OCI-M2 (cell line): ENCODE results near the gene MMRN2.

Experiments used
- DNase-seq: peaks from one replicate; lab custom pipeline; 2025; ENCODE audit not compliant: unreplicated experiment; lab: John Stamatoyannopoulos, UW

The MMRN2 gene

DNA sequence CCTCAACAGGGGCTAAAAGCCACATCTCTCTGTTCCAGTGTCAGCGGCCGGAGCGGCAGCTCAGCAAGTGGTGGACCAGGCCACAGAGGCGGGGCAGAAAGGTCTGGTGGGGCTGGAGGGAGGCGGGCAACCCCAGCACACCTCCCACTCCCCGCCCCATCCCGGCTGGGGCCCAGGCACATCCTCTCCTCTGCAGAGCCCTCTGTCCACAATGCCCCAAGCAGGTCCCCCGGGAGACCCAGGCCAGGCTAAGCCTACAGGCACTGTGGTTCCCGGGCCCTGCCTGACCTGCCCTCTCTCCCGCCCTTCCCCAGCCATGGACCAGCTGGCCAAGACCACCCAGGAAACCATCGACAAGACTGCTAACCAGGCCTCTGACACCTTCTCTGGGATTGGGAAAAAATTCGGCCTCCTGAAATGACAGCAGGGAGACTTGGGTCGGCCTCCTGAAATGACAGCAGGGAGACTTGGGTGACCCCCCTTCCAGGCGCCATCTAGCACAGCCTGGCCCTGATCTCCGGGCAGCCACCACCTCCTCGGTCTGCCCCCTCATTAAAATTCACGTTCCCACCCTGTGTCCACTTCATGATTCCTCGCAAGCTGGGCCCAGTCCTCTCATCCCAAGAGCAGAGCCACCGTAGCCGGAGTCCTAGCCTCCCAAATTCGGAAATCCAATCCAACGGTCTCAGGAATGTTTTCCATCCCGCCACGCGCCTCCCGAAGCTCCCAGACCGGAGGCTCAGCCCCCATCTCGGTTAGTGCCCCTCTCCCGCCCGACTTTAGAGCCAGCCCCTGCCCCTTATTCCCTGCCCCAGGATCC is 13.0 kb upstream of the MMRN2 start:
- DNase-seq: no peak

DNA sequence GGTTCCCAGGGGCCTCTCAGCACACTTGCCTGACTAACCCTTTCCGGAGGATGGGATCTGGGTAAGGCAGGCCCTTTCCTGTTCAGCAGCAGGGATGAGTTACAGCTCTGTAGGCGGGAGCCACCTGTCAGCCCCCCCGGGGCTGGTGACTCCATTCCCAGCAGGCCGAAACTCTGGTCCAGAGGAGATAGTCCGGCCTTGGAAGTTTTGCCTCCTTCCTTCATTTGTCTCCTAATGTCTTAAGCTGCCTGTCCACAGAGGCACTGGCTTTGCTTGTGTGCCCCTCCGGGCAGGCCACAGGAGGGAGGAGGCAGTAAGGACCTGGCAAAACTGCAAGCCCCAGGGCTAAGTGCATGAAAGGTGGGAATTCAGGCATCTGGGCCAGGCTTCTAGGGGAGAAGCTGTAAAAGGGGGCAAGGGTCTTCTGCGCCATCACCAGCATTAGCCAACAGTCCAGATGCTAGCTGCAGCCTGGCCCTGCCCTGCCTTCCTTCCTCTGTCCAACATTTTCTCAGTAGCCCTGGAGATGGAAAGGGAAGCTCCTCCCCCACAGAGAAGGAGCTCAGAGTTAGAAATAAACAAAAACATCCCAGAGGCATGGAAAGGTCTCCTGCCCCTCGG is 12.1 kb upstream of the MMRN2 start:
- DNase-seq: no peak

DNA sequence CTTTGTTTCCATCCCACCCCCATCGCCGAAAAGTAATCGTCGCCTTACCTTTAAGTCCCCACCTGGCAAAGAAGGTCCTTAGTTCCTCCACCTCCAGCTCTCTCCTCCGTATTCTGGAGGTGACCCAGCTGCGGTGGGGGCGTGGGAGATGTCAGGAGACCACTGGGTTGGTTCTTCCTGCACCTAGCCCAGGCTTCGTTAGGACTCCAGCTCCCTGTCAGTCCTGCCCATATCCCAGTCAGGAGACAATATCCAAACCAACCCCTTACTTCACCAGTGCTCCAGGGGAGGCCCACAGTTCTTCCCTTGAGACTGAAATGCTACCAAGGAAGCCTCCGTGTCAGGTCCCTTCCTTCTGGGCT is 11.6 kb upstream of the MMRN2 start:
- no peak for DNase-seq

DNA sequence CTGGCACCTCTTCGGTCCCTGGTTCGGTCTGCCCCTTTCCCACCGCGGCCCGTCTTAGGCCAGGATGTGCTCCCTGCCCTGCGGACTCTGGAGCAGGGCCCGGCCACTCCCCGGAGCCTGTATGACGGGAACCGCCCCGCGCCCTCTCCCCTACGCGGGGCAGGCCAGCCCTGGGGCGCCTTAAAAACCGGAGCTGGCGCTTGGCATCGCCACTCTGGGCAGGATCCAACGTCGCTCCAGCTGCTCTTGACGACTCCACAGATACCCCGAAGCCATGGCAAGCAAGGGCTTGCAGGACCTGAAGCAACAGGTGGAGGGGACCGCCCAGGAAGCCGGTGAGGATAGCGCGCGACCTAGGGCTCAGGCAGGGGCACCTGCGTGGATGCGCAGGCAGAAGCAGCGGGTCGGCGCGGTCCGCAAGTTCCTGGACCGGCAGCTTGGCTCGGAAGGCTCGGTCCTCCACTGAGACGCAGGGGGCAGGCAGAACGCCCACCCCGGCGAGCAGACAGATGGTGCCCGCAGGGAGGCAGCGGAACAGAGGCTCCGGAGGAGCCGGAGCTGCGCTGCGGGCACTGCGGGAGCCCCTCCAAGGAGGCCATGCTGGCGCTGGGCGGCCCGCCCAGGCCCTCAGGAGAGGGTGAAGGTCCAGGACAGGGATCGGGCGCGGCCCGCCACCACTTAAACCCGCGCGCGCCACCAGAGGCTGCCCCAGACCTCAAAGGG is 11.0 kb upstream of the MMRN2 start, which contains the start of gene ADIRF:
ADIRF (plus strand) TSS at position 212 of the 723 bp plus-strand sequence; CDS start at position 275, 63 bp downstream.
- no peak for DNase-seq

DNA sequence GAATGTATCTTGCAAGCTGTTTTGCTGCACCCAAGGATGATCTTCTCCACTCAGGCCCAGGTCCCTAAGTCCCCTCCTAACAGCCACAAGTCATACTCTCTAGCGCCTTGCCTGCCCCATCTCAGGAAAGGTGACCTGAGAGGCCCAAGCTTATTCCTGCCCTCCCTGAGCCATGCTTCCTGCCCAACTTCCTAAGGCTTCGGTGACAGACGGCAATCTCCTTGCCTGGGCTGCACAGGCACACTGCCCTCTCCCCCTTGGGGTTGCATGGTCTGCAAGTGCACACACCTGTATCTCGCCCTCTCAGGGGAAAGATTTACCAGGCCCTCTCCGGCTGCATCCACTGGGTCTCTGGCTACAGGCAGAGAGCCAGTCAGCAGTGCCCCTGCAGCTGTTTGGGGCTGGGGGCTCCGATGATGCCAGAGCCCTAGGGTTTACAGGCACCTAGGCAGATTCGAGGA is 10.1 kb upstream of the MMRN2 start:
- DNase-seq: no peak

DNA sequence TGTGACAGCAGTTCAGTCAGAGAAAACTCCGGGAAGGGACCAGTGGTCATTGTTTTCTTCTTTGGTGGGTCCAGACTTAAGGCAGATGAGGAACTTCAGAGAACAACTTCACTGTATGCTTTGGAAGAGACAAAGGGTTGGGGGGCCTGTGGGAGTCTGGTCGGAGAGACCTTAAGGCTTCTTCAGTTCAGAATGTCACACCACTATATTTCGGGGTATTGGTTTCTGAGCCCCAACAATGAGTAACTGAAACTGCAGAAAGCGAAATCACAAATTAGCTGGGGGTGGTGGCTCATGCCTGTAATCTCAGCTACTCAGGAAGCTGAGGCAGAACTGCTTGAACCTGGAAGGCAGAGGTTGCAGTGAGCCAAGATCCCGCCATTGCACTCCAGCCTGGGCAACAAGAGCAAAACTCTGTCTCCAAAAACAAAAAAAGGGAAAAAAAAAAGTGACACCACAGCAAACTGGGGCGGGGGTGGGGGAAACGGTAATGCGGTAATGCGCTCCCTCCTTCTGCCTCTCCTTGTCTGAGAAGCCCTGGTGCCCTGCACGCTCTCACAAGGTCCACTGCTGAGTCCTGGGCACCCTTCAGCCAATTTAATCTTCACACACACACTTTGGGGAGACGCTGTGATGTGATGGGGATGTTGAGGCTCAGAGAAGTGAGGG is 8.7 kb upstream of the MMRN2 start:
- DNase-seq: no peak

DNA sequence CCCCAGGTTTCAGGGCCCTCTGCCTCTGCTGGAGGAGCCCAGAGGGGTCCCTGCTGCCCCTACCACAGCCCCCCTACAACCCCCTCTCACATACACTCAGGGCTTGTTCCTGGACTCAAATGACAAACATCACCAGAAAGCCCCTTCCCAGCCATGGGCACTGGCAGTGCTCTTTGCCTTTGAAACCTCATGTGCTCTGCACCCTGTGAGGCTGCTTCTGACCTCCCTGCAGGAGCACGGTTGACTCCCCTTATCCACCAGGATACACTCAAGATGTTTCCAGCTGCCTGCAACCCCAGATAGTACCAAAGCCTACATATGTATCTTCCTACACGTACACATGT is 7.4 kb upstream of the MMRN2 start:
- DNase-seq: no peak

DNA sequence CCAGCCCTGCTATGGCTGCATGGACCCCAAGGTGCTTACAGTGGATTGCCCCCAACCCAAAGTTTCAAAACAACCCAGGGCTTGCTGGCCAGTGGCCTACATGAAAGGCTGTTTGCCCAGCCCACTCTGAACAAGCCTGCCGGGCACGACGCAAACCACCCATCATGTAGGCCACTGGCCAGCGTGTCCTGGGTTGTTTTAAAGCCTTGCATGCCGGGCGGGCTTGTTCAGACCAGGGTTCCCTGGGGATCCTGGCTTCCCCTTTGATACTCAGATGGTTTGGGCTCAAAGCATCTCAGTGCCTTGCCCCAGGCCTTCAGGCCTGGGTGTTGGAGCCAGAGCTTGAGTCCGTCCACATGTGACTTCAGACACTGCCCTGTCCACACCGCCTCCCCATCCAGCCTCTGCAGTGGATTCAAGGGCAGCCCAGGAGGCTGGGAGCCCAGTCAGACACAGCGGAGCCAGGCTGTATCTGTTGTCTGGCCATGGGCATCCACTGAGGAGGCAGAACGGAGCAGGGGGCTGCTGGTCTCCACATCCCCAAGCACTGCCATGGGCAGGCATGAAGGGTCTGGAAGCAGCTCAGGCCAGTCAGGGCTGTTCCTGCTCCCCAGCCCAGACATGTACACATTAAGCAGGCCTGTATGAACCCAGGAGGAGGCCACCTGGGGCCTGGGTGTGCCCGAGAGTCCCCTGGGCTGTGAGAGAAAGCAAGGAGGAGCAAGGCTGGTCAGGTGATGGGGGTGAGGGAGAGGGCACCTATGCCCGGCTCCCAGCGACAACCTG is 6.8 kb upstream of the MMRN2 start:
- DNase-seq: no peak

DNA sequence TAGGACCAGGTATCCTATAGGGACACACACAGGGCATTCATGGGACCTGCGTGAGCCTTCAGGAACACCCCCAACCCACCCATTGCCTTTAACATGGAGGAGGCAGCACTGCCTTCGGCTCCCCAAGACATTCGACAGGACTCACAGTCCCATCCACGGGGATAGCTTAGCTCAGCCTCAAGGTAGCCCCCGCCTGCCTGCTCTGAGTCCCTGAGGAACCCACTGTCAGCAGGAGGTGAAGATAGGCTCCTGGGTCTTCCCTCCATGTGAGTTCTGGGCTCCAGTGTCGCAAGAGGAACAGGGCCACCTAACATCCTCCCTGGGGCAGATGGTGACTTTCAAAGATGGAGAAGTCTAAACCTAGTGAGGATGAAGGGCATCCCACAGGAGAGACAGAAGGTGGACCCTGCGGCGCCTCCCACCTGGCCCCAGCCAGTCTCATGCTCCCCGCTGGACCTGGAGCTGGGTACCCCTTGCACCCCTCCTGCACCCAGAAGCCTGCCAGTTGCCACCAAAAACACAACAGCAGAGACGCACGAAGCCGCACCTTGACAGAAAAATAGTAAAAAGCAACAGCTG is 6.0 kb upstream of the MMRN2 start:
- no peak for DNase-seq

DNA sequence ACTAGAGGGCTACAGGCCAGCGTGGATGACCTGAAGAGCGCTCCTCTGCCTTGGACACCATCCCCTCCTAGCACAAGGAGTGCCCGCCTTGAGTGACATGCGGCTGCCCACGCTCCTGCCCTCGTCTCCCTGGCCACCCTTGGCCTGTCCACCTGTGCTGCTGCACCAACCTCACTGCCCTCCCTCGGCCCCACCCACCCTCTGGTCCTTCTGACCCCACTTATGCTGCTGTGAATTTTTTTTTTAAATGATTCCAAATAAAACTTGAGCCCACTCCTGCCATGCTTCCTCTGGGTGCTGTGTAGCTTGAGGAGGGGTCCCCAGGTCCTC is 5.5 kb upstream of the MMRN2 start:
- DNase-seq: no peak

DNA sequence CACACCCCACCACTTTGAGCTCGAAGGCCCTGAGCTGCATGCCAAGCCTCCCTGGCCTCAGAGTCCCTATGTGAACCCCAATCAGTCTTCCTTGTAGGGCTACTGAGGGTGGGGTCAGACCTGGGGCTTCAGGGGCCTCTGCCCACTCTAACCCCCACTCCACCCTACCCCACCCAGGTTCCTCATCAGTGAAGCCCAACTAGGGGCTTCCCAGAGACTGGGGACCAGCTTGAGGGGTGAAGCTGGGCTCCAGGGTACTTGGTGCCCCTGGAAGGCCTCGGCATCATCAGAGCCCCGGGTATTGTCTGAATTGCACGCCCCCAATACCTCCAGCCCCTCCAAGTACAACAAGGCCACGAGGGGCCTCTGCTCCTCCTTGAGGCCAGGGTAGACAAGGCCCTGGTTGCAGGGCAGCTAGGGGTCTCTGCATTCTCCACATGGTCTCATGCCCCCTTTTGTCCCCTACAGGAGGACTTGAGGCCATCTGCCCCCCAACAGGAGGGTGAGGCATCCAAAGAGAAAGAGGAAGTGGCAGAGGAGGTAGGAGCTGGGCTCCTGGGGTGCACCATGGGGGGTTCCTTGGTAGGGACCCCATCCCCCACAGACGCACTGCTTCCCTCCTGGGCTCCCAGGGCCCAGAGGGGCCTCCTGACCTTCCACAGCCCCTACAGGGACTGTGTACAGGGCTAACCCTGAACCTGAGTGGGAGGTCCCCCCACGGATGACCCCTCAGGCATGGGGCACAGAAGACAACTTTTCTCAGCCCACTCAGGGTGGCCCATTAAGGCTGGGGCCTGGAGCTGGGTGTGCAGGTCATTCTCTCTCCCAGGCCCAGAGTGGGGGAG is 4.9 kb upstream of the MMRN2 start:
- no peak for DNase-seq

DNA sequence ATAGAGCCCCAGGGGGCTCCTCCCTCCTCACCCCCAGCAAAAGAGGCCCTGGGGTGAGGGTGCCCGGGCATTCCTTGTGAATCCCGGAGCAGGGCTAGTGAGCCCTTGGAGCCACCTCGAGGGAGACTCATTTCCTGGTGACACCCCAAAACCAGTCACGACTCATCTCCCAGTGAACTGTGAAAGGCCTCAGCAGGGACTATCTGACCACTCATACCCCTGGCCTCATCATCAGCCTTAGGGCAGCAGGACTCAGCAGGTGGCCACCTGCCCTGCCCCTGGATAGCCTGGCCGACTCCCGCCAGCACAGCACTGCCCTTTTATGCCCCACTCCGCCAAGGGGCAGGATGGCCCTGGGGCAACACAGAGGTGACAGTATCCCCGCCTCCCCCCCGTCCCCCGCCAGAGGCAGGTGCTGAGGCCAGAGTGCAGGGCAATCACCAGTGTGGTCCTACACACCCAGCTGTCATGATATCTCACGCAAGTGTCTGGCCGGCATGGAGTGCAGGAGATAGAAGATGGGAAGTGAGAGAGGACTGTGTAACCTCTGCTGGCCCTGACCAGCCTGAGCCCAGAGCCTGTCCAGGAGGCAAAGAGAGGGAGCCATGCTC is 4.2 kb upstream of the MMRN2 start:
- DNase-seq: no peak

DNA sequence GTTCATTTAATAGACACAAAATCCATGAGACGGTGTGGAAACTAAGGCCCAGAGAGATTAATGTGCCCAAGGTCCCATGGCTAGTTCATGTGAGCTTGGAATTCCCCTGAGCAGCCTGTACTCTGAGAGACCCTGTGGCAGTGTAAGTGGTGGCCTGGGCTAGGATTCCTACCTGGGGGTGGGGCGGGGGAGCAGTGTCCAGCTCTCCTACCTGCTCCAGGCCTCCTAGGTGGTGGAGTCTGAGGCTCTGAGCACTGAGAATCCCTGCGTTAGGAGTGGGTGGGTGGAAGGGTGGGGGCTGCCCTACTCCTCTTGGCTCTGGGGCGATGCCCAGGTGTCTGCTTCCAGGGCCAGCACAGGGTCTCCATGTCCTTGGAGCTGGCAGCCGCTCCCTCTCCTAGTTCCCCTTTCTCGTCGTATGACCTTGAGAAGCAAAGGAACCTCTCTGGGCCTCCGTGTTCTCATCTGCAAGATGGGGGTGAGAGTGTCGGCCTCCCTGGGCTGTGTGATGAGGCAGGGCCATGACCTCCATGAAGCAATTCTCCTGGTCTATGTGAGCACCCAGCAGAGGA is 3.5 kb upstream of the MMRN2 start:
- no peak for DNase-seq

DNA sequence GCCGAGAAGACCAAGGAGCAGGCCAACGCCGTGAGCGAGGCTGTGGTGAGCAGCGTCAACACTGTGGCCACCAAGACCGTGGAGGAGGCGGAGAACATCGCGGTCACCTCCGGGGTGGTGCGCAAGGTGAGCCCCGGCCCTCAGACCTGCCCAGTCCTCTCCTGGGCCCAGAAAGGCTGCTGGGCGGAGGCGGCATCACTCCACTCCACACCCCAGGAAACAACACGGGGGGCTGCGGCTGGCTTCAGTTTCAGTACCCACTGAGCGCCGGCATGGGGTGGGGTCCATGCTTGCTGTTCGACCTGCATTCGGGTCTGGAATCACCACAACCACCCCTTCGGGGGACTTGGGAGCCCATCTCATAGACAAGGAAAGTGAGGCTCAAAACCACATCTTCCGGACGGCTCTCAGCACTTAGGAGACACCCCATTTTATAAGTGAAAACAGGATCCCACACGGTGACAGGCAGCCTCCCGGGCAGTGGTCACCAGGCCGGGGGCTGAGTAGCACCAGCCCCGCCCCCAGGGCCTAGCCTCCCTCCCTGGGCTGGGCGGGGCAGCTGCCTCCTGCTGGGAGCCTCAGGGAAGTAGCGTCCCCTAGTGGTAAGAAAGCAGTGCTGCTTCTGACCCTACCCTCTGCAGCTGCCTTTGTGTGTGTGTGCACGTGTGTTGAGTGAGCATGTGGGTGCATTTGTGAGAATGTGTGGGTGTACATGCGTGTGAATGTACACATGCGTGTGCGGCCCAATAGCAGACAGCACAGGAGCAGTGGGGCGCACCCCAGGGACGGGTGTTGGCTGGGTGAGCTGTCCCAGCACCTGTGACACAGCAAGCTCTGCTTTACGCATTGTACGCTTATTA is 2.8 kb upstream of the MMRN2 start:
- DNase-seq: no peak

DNA sequence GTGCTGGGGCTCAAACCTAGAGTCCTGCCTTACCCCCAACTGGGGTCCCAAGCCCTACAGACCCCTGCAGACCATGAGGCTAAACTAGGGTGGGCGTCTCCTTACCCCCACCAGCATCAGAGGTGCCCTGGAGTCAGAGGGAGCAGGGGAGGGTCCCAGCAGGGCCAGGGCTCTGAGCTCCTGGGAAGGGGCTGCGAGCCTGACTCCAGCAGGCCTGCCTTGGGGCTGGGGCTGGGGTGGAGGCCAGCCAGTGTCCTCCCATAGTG is 2.3 kb upstream of the MMRN2 start:
- no peak for DNase-seq

DNA sequence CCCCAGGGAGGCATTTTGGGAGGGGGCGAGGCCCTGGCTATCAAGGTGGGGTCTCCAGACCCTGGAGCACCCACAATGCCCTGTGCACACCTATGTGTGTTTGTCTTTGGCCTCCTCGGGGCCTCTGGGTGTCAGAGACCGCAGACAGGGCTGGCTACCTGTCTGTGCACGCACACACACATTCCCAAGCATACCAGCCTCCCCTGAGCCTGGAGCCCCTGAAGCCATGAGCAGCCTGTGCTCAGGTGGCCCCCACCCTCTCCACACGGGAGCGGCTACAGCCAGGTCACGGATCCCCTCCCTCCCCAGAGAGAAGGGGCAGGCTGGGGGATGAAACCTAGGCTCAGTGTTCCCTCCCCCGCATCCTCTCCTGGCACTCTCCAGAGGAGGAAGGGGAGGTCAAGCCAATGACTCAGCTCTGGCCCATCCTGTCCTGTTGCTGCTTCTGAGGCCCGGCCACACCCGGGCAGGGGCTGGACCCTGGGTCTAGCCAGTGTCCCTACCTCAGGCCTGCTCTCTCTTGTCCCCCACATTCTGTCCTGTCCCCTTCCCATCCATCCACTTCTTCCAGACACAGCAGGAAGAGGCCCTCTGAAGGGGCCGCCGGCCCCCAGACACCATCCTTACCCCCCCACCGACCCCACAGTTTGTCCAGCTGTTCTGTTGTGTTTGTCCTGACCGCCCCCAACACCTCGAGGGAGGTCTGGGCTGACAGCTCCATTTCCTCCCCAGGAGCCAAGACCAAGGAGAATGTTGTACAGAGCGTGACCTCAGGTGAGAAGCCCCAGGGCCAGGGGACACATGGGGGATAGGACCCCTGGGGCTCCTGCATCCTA is 1.7 kb upstream of the MMRN2 start:
- no peak for DNase-seq

DNA sequence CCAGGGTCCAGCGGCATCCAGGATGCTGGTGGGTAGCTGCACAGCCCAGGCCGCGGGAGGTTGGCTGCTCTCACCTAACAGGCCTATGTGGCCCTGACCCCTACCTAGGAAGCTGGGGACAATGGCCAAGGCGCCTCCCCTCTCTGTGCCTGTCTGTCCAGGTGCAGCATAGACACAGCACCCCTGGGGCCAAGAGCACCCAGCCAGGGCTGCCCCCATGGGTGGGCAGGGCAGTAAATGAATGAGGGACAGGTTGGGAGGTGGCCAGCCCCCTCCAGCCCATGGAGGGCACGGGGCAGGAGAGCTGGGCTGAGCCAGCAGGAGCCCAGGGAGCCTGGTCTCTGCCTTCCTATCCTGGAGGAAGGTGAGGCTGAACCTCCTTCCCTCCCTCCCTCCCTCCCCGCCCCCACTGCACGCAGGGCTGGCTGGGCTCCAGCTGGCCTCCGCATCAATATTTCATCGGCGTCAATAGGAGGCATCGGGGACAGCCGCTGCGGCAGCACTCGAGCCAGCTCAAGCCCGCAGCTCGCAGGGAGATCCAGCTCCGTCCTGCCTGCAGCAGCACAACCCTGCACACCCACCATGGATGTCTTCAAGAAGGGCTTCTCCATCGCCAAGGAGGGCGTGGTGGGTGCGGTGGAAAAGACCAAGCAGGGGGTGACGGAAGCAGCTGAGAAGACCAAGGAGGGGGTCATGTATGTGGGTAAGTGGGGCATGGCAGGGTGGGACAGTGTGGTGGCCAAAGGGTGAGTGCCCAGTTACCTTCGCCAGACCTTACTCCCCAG is 893 bp upstream of the MMRN2 start, which contains the start of gene SNCG:
SNCG (plus strand) TSS at position 484 of the 785 bp plus-strand sequence; CDS start at position 583, 99 bp downstream.
- DNase-seq: no peak
